ENCODE results near the gene NAP1L4.
A peak's percentile ranks its signal among the peaks of the same experiment; 100 is the strongest.
"Not testable (repeated sequence)": the region's sequence is repeated elsewhere in the genome, so short reads cannot be mapped to it uniquely, and the experiment has no call there.

NAP1L4 gene

GRCh38 chr11:2916114-2916891 lies 75.8 kb downstream of the NAP1L4 start:
- in situ Hi-C loops (cut with HindIII; ENCODE audit: low pct_unique_long_range_greater_than_20kb, low sequenced_read_pairs), result no loop called here
- no peak for TF ChIP-seq JUND (IDR thresholded peaks at IDR 0.05; ENCODE audit: low read depth)
- DNase-seq (ENCODE audit: low read depth in 1 of 2, low spot score in 1 of 2), result no peak

GRCh38 chr11:2915473-2915872 lies 76.7 kb downstream of the NAP1L4 start:
- in situ Hi-C loops (cut with HindIII; ENCODE audit: low pct_unique_long_range_greater_than_20kb, low sequenced_read_pairs), result no loop called here
- no peak for DNase-seq (ENCODE audit: low read depth in 1 of 2, low spot score in 1 of 2)
- no peak for TF ChIP-seq JUND (IDR thresholded peaks at IDR 0.05; ENCODE audit: low read depth)

DNA sequence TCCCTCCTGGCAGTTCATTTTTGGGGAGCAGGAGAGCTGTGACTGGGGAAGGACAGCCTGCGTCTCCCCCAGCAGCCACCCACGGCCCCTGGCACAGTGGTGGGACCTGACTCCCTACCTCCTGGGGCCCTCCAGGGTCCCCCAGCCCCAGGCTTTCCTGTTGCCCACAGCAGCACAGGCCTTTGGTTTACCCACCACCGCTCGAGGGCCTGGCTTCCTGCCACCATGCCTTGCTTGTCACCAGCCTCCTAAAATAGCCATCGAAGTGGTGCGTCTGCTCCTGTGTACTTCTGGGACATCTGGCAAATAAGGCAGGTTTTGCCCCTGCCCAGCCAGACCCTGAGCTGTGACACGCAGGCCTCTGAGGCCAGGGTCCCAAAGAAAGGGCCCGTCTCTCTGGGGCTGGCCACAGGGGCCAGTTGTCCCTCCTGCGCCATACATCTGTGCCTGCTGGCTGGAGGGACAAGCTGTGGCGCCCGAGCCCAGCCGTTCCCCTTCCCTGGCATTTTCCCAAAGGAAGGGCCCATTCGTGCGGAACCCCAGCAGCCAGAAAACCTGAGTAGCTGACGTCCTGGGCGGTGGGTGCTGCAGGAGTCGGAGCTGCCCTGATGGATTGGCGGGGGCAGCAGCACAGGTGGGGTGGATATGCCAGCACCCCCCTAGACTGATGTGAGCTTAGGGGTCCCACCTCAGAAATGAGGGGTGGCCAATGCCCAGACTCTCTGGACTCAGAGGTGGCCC lies 77.5 kb downstream of the NAP1L4 start:
- in situ Hi-C loops (cut with HindIII; ENCODE audit: low pct_unique_long_range_greater_than_20kb, low sequenced_read_pairs), result no loop called here
- no peak for DNase-seq (ENCODE audit: low read depth in 1 of 2, low spot score in 1 of 2)
- TF ChIP-seq JUND (IDR thresholded peaks at IDR 0.05; ENCODE audit: low read depth), result no peak

DNA sequence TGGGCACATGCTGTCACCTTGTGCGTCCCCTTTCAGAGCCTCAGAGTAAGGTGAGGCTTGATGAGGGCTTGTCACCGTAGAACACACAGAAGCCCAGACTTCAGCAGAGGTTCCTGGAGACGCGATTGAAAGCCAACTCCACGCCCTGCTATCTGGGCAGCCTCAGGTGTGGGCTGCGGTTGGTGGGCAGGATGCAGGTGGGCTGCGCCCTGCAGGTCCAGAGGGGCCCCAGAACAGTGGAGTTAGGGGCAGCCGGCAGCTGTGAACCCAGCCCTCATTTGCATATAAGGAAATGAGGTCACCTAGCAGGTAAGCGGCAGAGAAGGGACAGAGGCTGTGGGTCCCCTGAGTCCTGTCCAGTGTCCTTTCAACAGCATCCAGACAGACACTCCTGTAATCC lies 78.4 kb downstream of the NAP1L4 start:
- TF ChIP-seq JUND (IDR thresholded peaks at IDR 0.05; ENCODE audit: low read depth), result no peak
- in situ Hi-C loops (cut with HindIII; ENCODE audit: low pct_unique_long_range_greater_than_20kb, low sequenced_read_pairs), result no loop called here
- DNase-seq (ENCODE audit: low read depth in 1 of 2, low spot score in 1 of 2), result no peak

DNA sequence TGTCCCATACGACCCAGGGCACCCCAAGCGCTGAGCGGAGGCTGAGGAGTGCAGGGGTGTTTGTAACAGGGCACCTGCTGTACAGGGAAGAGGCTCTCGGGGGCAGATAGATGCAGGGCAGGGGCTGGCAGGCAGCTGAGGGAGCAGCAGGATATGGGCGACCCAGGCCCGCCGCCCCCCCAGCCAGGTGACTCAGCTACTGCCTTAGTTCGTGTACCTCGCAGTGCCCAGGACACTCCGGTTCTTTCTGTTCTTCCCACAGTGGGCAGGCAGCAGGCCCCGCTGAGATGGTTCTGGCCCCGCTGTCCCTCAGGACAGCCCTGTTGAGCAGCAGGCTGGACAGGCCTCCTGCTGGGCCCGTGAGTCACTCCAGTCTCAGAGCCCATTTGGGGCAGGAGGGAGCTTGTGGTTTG lies 79.1 kb downstream of the NAP1L4 start:
- in situ Hi-C loops (cut with HindIII; ENCODE audit: low pct_unique_long_range_greater_than_20kb, low sequenced_read_pairs), result no loop called here

DNA sequence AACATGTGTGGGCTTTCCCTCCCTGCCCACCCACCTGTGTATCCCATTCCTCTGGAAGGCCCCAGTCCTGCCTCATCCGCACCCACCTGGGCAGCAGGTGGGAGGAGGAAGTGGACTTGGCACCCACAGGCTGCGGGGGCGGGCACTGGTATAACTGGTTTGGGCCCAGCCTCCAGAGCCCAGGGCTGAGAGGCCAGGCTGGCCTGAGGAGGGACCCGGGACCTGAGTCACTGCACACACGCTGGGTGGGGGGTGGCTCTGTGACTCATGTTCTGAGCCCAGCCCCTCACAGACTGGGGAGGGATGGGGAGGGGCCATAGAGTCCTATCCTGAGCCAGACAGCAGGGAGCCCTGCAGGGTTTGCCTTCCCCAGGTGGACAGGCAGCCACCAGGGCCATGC lies 79.6 kb downstream of the NAP1L4 start:
- in situ Hi-C loops (cut with HindIII; ENCODE audit: low pct_unique_long_range_greater_than_20kb, low sequenced_read_pairs), result no loop called here
- TF ChIP-seq JUND (IDR thresholded peaks at IDR 0.05; ENCODE audit: low read depth), result peak; percentile 60; the same call in 1 of the 2 replicates
- DNase-seq (ENCODE audit: low read depth in 1 of 2, low spot score in 1 of 2), result peak; percentile 94 to 96

More for the DNA sequence above, 79.1 kb downstream of the NAP1L4 start:
- peak in 1 of 2 experiments; percentile 36 for DNase-seq (ENCODE audit: low read depth in 1 of 2, low spot score in 1 of 2)
- TF ChIP-seq JUND (IDR thresholded peaks at IDR 0.05; ENCODE audit: low read depth), result no peak

GRCh38 chr11:2911785-2912391 lies 80.2 kb downstream of the NAP1L4 start:
- in situ Hi-C loops (cut with HindIII; ENCODE audit: low pct_unique_long_range_greater_than_20kb, low sequenced_read_pairs), result no loop called here
- peak in 1 of 2 experiments; percentile 26 for DNase-seq (ENCODE audit: low read depth in 1 of 2, low spot score in 1 of 2)
- no peak for TF ChIP-seq JUND (IDR thresholded peaks at IDR 0.05; ENCODE audit: low read depth)

DNA sequence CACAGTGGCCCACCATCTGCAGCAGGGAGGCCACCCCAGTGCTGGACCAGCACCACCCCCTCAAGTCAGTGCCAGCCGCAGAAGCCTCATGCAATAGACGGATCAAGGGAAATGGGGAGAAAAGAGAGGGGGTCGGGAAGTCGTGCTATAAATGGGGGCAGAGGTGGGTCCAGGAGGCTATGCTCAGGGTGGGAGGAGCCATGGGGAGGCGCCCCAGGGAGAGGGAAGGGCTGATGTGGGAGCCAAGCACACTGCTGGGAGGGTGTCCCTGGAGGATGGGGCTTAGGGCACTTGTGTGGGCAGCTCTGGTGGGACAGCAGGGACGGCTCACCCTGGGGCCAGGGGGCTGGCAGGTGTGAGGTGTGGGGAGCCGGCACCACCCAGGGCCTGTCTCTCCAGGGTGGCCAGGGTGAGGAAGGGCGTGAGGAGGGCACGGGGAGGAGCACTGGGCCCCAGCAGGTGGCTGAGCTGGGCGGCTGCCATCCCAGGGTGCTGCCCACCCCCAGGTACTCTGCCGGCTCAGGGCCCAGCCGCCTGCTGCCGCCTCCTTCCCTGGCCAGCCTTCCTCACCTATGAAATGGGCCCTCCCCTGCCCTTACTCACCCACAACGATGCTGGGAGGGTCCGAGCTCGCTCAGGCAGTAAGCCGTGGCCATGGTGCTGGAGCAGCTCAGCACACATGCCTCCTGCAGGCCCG lies 80.9 kb downstream of the NAP1L4 start:
- no peak for DNase-seq (ENCODE audit: low read depth in 1 of 2, low spot score in 1 of 2)
- no peak for TF ChIP-seq JUND (IDR thresholded peaks at IDR 0.05; ENCODE audit: low read depth)
- in situ Hi-C loops (cut with HindIII; ENCODE audit: low pct_unique_long_range_greater_than_20kb, low sequenced_read_pairs), result no loop called here

DNA sequence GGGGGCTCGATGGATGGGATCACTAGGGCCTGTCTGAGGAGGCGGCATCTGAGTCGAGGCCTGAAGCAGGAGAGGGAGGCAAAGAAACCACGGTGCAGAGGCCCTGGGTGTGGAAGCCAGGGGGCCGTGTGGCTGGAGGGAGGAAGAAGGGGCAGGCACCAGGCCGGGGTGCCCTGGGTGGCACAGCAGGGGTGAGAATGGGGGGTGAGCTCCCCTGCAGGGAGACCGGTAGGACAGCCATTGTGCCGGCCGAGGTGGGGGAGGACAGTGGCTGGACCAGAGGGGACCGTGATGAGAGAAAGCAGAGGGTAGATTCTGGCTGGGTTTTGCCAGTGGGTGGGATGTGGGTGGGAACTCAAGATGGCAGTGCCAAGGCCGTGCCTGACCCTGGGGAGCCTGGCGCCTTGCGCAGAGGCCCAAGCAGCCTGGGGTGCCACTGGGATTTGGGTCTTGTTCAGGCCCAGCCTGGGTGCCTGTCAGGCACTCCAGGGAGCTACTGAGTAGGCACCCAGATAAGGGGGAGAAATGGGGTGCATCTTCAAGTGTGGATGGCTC lies 81.7 kb downstream of the NAP1L4 start:
- in situ Hi-C loops (cut with HindIII; ENCODE audit: low pct_unique_long_range_greater_than_20kb, low sequenced_read_pairs), result no loop called here
- DNase-seq (ENCODE audit: low read depth in 1 of 2, low spot score in 1 of 2), result no peak
- TF ChIP-seq JUND (IDR thresholded peaks at IDR 0.05; ENCODE audit: low read depth), result no peak

GRCh38 chr11:2909133-2909902 lies 82.8 kb downstream of the NAP1L4 start:
- no peak for DNase-seq (ENCODE audit: low read depth in 1 of 2, low spot score in 1 of 2)
- in situ Hi-C loops (cut with HindIII; ENCODE audit: low pct_unique_long_range_greater_than_20kb, low sequenced_read_pairs), result no loop called here
- TF ChIP-seq JUND (IDR thresholded peaks at IDR 0.05; ENCODE audit: low read depth), result no peak

DNA sequence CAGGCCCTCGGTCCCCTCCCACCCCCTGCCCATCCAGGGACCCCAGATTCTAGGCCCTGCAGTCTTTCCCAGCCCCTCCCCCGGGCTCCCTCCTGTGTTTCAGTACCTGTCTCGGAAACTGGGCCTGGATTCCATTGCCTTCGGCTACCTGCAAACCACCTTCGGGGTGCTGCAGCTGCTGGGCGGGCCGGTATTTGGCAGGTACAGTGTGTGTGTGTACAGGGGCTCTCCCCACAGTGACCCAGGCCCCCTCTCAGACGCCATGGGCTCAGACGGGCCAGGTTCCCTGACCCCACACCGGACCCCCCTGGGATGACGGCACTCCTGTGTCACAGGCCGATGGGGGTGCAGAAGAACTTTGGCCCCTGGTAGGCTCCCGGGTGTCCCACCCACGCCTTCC lies 84.0 kb downstream of the NAP1L4 start:
- in situ Hi-C loops (cut with HindIII; ENCODE audit: low pct_unique_long_range_greater_than_20kb, low sequenced_read_pairs), result no loop called here
- DNase-seq (ENCODE audit: low read depth in 1 of 2, low spot score in 1 of 2), result no peak
- no peak for TF ChIP-seq JUND (IDR thresholded peaks at IDR 0.05; ENCODE audit: low read depth)

- DNase-seq (ENCODE audit: low read depth in 1 of 2, low spot score in 1 of 2); in situ Hi-C loops (cut with HindIII; ENCODE audit: low pct_unique_long_range_greater_than_20kb, low sequenced_read_pairs): not testable (repeated sequence)
Observed at GRCh38 chr11:2905299-2905698, 86.8 kb downstream of the NAP1L4 start.

Measured in T47D (cell line).